Upper lobe of right lung (tissue), 1 donor: ENCODE results near the gene KLF5. TPM values are rescaled to one million over a fixed set of nuclear protein-coding genes. Genes with fewer than 3 reads are reported as not detected.
"Not testable (repeated sequence)": the region's sequence is repeated elsewhere in the genome, so short reads cannot be mapped to it uniquely, and the experiment has no call there.

ENCODE experiments used
- ATAC-seq: fragments of 200-7000 bp; cut with Tn5 transposase; one replicate; pipeline ENCODE4 v1.9.1; 2020; ENCODE audit warnings: mild to moderate bottlenecking, moderate library complexity
- DNase-seq: peaks from one replicate; pipeline ENCODE4 v3.0.0-alpha.2; 2020
- H3K27ac ChIP-seq: fragments of 200-600 bp; one replicate; pipeline ENCODE4 v1.8.0; 2022
- H3K27me3 ChIP-seq: fragments of 200-600 bp; one replicate; pipeline ENCODE4 v1.8.0; 2022; ENCODE audit warnings: mild to moderate bottlenecking
- H3K36me3 ChIP-seq: fragments of 200-600 bp; one replicate; pipeline ENCODE4 v1.8.0; 2022
- H3K4me1 ChIP-seq: fragments of 200-600 bp; one replicate; pipeline ENCODE4 v1.8.0; 2022
- H3K4me3 ChIP-seq: fragments of 200-600 bp; one replicate; pipeline ENCODE4 v1.8.0; 2022; ENCODE audit warnings: mild to moderate bottlenecking
- H3K9me3 ChIP-seq: fragments of 200-600 bp; one replicate; pipeline ENCODE4 v1.8.0; 2022
- CTCF ChIP-seq: fragments of 200-600 bp; IDR thresholded peaks from one replicate; pipeline ENCODE4 v1.8.0; 2022; ENCODE audit warnings: antibody characterized with exemption
- intact Hi-C: fragments of 100-400 bp; cut with DNase I; formaldehyde crosslinking; loops from one replicate; pipeline ENCODE4 v1.11.0; 2022
- total RNA-seq: library from RNA; stranded (reverse); fragmentation: NEBNext Ultra II Directional; extraction: Animal tissue kit (Norgen Biotek cat#: 25700); gene quantifications from one replicate; pipeline ENCODE4 v1.2.1, GENCODE V29; 2021
- donor health status: DM: no; HTN: yes; CAD: no; lungs with severe emphysema.

Gene KLF5
- total RNA-seq, 1 donor from 2014 or later: 53.7 TPM

GRCh38 chr13:73040484-73040883 is 18.3 kb upstream of the KLF5 start:
- TF ChIP-seq CTCF: no peak
- Histone ChIP-seq H3K4me3 (no peak overlapping the region), H3K27ac (no peak overlapping the region), H3K36me3 (no peaks in the 10 kb centered on the region), H3K27me3 (no peaks in the 10 kb centered on the region), H3K9me3 (no peaks in the 10 kb centered on the region), H3K4me1 (no peaks in the 10 kb centered on the region)
- intact Hi-C loops: no loop called here
- ATAC-seq (no peak), DNase-seq (no peak)

DNA sequence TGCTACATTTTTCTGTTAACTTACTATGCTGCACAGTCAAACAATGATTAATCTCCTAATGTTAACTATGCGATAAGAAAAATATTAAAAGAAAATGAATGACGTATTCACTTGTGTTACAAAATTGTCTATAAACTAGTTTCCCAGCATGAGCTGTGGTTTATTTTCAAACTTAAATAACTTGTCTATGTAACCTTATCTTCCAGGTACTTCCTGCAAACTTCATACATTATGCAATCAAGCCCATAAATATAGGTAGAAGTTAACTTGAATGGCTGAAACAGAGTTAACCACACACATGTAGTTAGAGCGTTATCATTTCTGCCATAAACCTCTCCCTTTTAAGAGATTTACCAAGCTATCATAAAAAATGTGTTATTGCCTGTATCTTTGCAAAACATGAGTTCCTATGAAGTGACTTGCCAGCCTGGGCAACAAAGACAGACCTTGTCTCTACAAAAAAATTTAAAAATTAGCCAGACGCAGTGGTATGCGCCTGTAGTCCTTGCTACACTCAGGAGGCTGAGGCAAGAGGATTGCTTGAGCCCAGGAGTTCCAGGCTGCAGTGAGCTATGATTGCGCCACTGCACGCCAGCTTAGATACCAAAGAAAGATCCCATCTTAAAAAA is 17.7 kb upstream of the KLF5 start:
- ATAC-seq (no peak), DNase-seq (no peak)
- H3K4me1 ChIP-seq: no peaks in the 10 kb centered on the region
- no peaks in the 10 kb centered on the region for H3K27me3 ChIP-seq
- H3K36me3 ChIP-seq: no peaks in the 10 kb centered on the region
- no peak overlapping the region for H3K4me3 ChIP-seq
- intact Hi-C loops: no loop called here
- no peaks in the 10 kb centered on the region for H3K9me3 ChIP-seq
- no peak for TF ChIP-seq CTCF
- H3K27ac ChIP-seq: no peak overlapping the region

GRCh38 chr13:73045031-73045430 is 13.8 kb upstream of the KLF5 start:
- no peak overlapping the region for H3K4me3 ChIP-seq
- H3K9me3 ChIP-seq: no peaks in the 10 kb centered on the region
- H3K4me1 ChIP-seq: no peaks in the 10 kb centered on the region
- no peak overlapping the region for H3K27ac ChIP-seq
- intact Hi-C loops: no loop called here
- H3K36me3 ChIP-seq: no peaks in the 10 kb centered on the region
- H3K27me3 ChIP-seq: no peaks in the 10 kb centered on the region
- TF ChIP-seq CTCF: no peak
- DNase-seq: no peak
- no peak for ATAC-seq

DNA sequence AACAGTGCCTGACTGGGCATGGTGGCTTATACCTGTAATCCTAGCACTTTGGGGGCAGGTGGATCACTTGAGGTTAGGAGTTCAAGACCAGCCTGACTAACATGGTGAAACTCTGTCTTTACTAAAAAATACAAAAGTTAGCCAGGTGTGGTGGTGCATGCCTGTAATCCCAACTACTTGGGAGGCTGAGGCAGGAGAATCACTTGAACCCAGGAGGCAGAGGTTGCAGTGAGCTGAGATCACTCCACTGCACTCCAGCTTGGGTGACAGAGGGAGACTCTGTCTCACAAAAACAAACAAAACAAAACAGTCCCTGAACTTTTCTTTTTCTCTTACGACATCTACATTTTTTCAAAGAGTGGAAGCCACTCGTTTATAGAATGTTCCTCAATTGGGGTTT is 10.2 kb upstream of the KLF5 start:
- H3K4me3 ChIP-seq, H3K27ac ChIP-seq, intact Hi-C loops, DNase-seq, H3K36me3 ChIP-seq, ATAC-seq, H3K4me1 ChIP-seq, H3K27me3 ChIP-seq, H3K9me3 ChIP-seq: not testable (repeated sequence)

DNA sequence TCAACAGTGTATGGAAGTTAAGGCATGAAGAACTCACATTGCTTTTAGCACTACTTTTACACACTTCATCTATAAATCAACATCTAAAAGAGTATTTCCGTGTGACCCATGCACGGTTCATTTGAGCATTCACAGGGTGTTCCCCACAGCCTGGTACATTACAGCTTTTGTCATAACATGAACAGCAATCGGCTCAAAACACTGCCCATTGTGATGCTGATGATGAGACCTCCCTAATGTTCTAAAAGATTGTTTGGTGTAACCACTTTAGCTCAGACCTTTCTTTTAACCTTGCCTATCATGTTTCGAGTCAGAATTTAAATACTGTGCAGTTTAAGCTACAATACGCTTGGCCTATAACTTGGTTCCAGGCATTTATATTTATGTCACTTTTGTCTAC is 4.1 kb upstream of the KLF5 start:
- Histone ChIP-seq H3K36me3 (no peaks in the 10 kb centered on the region), H3K4me3 (no peak overlapping the region), H3K27ac (no peak overlapping the region), H3K4me1 (peaks cover 5% of the 10 kb centered on the region), H3K9me3 (no peaks in the 10 kb centered on the region), H3K27me3 (peaks cover 26% of the 10 kb centered on the region)
- DNase-seq (no peak), ATAC-seq (no peak)
- intact Hi-C loops: no loop called here
- TF ChIP-seq CTCF: no peak

- intact Hi-C loops: no loop called here
- ATAC-seq (no peak), DNase-seq (no peak)
- H3K4me3 ChIP-seq: no peak overlapping the region
- peaks cover 5% of the 10 kb centered on the region for H3K4me1 ChIP-seq
- no peak for TF ChIP-seq CTCF
- peaks cover 26% of the 10 kb centered on the region for H3K27me3 ChIP-seq
- H3K27ac ChIP-seq: no peak overlapping the region
- no peaks in the 10 kb centered on the region for H3K36me3 ChIP-seq
- no peaks in the 10 kb centered on the region for H3K9me3 ChIP-seq
Observed at GRCh38 chr13:73055813-73056564, 2.8 kb upstream of the KLF5 start.
